Omental fat pad (tissue), 4 donors: Measurements from ENCODE around the gene PITPNM3. TPM values are rescaled to one million over a fixed set of nuclear protein-coding genes. Genes with fewer than 3 reads are reported as not detected.

Source experiments
- ATAC-seq: fragments of 150-250 bp; one replicate; pipeline ENCODE4 v1.9.1; 2016; ENCODE audit warnings: mild to moderate bottlenecking, moderate library complexity; ENCODE audit not compliant: low FRiP score
- DNase-seq: peaks from one replicate; pipeline ENCODE4 v3.0.0-alpha.2; 2019; ENCODE audit warnings: low spot score
- CTCF ChIP-seq, 3 donors: fragments of 450-650 bp; IDR thresholded peaks; one replicate each; pipeline ENCODE4 v1.5.1; 2016 to 2017; ENCODE audit warnings: antibody characterized with exemption in 3 of 3, mild to moderate bottlenecking in 3 of 3, moderate library complexity in 2 of 3
- total RNA-seq, 4 donors: library from RNA; depleted of rRNA; stranded (reverse); fragments of >200 nt; gene quantifications; one replicate each; pipeline ENCODE4 v1.1.0, GENCODE V29; 2016

PITPNM3 gene
- total RNA-seq, 4 donors from 2014 or later = 0.82 to 3.5 (median 2.5) TPM

GRCh38 chr17:6452471-6453266 lies 103.7 kb downstream of the PITPNM3 start:
- ATAC-seq = no peak
- DNase-seq = no peak
- TF ChIP-seq CTCF (IDR thresholded peaks at IDR 0.05) = no peak

DNA sequence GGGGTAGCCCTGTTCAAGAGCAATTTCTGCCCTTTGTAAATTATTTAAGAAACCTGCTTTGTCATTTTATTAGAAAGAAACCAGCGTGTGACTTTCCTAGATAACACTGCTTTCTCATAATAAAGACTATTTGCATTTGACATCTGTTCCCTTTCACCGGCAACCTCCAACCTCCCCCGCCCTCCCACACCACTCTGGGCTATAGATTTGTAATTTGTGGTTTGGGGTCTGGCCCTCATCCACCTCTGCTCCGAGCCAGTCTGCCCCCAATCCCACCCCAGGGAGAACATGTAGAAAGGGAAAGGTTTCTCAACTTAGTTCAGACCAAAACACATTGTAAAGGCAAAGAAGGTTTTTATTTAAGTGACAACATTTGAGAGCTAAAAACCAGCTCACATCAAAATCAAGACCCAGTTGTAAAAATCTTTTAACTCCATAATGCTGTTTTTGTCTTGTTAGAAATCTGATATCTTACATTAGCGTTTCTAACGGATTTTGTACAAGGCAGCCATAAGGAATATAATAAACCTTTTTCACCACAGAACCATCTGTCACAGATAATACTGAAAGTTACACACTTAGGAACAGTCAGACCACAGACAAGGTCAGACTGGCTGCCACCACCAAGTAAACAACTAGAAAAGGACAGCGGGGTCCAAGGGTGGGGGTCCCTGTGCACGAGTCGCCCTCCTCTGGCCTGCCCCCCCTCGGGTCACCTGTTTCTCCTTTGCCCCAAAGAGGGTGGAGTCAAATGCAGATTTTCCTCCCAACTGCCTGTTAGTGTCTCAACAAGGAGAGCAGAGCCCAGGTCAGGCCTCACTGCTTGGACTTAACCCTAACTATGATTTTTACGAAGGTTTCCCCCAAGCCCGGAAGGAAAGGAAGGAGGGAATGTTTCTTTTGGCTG lies 105.2 kb downstream of the PITPNM3 start:
- no peak for TF ChIP-seq CTCF (IDR thresholded peaks at IDR 0.05)
- ATAC-seq (no peak), DNase-seq (no peak)

- no peak for TF ChIP-seq CTCF (IDR thresholded peaks at IDR 0.05)
- DNase-seq = no peak
- no peak for ATAC-seq
These were observed 107.0 kb downstream of the PITPNM3 start for GRCh38 chr17:6449307-6449706.

GRCh38 chr17:6448473-6448872 lies 107.9 kb downstream of the PITPNM3 start:
- DNase-seq = no peak
- no peak for TF ChIP-seq CTCF (IDR thresholded peaks at IDR 0.05)
- ATAC-seq = no peak

- no peak for ATAC-seq
- no peak for DNase-seq
- TF ChIP-seq CTCF (IDR thresholded peaks at IDR 0.05) = no peak
These were observed 109.7 kb downstream of the PITPNM3 start for GRCh38 chr17:6446516-6447100.

DNA sequence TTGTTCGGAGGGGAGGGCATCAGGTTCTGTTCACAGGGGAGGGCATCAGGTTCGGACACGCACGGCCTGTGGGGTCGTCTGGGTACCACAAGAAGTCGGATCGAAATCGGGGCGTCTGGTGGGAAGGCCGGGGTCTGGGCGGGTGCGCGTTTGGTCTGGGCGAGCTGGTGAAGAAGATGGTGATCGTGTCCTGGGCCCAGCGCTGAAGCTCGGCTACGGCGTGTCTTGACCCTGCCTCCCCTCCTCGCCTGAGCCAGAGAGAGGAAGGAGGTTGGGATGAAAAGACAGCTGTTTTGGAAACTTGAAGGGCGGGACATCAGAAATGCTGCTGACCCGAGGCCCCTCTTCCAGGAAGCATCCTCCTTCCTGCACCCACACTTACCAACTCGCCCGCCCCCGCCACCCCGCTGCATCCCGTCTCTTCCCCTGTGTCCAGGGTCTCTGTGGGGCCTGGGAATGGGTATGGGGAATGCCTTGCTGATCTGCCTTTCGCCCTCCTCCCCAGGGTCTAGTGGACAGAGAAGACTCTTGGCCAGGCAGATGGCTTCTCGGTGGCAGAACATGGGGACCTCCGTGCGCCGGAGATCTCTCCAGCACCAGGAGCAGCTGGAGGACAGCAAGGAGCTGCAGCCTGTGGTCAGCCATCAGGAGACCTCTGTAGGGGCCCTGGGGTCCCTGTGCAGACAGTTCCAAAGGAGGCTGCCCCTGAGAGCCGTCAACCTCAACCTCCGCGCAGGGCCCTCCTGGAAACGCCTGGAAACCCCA lies 111.6 kb downstream of the PITPNM3 start:
- no peak for TF ChIP-seq CTCF (IDR thresholded peaks at IDR 0.05)
- ATAC-seq = no peak
- no peak for DNase-seq
